MV-4-11 (cell line): ENCODE data around the gene ZSWIM6.

Experiments
- DNase-seq: peaks from one replicate; lab custom pipeline; 2025; lab: John Stamatoyannopoulos, UW

The ZSWIM6 gene

DNA sequence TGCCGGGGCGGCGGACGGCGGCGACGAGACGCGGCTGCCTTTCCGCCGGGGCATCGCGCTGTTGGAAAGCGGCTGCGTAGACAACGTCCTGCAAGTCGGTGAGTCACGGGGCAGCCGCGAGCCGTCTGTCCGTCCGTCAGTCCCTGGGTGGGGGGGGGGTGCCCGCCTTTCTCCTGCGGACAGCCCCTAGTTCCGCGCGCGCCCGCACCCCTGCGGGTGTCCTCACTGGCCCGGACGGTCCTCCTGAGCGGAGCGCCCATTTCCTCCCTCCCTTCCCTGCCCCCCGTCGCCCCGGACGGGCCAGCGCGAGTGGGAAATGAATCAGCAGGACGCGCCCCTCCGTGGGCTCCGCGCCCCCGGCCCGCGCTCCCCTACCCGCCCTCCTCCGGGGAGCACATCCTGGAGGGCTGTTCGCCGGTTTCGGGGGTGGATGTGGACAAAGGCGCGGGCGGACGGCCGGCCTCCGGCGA, 828 bp downstream of the ZSWIM6 start:
- peak; percentile 18 for DNase-seq

DNA sequence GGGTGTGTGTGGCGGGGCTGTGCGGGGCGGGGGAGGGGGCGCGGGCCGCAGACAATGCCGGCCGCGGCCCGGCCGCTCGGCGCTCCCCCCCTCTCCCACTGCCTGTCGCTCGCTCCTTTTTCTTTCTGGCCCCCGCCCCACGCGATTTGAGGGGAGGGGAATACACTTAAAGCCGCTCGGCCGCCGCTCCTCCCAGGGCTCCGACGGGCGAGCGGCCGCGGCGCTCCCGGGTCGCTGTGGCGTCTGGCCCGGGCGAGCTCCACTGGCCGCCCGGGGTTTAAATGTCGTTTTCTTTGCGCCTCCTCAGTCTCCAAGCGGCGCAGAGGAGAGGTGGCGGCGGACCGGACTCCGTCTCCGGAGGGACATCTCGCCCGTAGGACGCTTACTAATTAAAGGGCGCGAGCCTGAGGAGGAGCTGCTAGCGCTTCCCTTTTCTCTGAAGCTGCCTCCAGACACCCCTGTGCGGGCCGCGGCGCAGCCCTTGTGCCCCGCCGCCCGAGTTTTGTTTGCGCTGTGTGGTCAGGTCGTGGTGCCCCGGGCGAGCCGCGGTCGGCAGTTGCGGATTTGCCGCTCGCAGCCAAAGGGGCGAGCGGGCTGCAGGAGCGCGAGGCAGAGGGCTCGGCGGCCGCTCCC, 1.4 kb downstream of the ZSWIM6 start:
- DNase-seq: peak; percentile 55

DNA sequence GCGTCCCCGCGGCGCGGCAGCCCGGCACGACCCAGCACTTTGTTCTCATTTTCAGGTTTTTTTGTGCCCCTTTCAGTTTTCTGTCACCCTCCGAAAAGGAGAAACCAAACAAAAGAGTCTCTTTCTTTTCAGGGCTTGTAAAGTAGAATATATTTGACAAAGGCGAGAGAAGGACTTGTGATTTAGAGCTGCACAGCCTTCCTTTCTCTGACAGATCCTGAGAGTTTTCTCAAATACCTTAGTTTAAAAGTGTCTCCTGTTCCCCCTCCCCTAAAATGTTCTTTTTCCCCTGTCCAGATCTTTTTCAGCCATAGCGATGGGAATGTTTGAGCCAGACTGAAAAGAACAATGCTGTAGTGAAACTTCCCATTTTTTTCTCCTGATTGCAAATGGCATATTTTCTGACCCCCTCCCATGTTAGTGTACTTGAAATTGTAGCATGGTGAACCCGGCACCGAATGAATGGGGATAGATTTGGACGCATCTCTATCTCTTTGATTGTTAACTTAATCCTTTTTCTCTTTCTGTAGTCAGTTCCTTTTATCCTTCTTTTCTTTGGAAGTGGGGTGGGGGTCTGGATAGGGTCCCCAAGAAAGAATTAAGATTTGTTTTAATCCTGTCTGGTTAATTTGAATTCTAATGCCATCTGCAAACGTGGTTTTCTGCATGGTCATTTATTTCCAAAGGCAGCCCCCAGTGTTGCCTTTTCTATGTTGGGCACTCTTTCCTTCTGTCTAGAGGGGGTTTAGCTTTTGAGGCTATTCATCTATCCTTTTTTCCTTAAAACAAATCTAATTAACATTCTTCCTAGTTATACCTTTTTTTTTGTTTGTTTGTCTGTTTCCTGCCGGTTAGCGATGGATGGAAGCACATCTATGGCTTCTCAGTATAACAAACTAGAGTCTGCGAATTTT, 2.2 kb downstream of the ZSWIM6 start:
- no peak for DNase-seq

DNA sequence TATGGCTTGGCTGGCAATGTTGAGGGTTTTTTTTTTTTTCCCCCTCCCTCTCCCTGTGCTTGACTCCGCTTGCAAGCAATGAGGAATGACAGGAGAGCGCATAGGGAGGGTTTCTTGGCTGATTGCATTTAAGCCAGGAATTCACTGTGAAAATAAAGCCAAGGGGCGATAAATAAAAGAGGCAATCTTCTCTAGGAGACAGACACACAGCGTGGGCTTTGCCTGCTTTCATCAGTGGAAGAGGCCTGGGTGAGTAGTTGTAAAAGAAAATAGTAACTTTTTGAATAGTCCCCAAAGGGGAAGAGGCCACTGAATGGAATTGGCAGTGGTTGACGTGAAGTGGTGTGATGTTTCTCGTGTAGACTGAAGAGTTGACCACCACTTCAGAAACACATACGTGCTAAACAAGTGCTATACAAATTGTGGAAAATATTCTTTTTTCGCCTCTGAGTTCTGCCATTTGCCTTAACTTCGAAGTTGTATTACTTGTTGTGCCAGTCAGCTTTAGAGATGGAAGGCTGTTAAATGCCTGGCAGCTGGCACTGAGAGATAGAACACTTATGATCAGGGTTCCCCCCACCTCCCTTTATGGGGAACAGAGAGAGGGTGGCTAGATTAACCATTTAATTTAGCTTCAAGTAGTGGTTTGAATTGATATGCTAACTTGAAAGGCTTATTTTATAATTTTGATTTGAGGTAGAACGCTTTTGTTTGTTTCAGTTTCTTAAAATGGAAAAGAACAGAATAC, 3.0 kb downstream of the ZSWIM6 start:
- no peak for DNase-seq

DNA sequence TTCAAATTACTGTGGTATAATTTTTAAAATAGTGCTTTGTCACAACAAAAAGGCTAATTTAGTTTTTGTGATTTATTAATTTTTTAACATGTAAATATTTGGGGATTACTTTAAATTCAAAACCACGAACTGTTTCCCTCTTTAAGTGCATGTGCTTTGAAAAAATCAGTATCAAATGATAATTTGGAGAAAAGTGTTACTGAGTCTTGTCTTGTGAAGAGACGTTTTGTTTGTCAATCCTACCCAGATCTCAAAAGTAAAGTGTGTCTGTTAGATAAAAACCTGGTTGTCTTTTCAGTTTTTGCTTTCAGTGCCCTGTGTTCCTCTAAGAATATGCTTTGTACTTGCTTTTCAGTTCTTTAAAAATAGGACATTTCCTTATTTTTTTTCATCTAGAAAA, 7.7 kb downstream of the ZSWIM6 start:
- no peak for DNase-seq

DNA sequence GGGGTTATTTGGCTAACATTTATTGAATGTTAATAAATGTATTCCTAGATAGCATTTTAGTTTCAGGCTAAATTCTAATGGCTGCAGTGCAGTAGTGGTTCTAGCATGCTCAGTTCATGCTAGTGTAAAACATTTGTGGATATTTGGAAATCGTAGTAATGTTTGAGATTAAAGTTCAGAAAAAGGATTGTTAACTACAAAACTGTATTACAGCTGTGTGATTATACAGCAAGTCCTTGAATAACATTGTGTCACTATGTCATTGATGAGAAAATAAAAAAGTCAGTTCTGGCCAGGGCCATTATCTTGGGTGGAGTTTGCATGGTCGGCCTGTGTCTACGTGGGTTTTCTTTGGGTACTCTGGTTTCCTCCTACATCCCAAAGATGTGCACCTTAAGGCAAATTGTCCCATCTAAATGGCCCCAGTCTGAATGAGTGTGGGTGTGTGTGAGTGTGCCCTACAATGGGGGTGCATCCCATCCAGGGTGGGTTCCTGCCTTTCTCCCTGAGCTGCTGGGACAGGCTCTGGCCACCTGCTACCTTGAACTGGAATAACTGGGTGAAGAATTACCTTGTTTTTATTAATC, 8.8 kb downstream of the ZSWIM6 start:
- DNase-seq: no peak

DNA sequence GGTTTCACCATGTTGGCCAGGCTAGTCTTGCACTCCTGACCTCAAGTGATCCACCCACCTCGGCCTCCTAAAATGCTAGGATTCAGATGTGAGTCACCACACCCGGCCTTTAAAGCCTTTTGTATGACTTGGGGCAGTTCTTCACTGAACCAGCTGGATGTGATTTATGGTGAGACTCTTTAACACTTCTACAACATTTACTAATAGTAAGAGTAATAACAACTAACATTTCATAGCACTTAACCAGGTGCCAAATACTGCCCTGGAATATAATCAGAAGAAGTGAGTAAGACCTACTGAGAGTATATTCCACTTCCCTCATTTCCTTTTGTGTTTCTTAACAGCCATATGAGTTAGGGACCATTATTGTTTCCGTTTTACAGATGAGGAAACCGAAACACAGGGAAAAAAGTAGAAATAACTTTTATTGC, 10.0 kb downstream of the ZSWIM6 start:
- peak; percentile 88 for DNase-seq

DNA sequence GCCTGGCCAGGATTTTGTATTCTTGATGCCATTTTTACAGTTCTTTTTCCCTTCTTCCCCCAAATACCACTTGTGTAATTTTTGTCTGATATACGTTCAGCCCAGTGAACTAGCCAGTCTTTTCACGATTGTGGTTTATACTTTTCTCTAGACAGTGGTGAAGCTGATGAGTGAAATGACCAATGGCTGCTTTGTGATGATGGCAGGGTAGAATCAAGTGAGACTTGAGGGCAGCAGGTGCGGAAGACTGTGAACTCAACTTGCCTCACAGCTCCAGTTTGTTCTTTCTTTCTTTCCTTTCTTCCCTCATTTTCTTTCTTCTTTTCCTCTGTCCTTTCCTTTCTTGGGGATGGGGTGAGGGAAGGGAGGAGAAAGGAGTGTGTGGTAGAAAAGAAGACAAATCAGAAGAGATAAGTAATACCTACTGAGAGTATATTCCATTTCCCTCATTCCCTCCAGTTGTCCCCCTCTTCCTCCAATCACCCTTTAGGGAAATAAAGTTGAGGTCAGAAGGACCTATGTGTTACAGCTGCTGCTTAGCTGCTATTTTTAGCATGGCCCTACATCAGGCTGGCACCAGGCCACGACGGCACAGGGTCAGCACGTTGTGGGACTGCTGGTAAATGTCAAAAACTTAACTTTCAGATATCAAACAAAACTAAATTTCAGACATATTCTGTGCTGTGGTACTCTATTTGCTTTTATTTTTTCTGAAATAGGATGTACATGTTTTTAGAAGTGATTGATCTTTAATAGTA, 12.3 kb downstream of the ZSWIM6 start:
- no peak for DNase-seq

DNA sequence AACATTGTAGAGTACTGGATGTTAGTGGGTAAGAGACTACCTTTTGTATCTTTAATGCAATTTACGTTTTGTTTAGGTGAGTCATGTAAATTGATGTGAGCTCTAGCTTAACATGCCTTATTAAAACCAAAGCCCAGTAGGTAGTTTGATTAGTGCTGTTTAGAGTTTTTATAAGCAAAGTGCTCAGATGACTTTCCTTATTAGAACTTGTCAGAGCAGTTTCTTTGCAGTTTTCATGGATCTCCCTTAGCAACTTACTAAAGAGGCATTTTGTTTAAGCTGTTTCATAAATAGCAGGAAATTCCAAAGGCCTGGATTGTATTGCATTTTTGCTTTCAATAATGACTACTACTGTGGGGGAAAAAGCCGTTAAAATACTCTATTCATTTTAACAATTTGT, 14.5 kb downstream of the ZSWIM6 start:
- DNase-seq: no peak

DNA sequence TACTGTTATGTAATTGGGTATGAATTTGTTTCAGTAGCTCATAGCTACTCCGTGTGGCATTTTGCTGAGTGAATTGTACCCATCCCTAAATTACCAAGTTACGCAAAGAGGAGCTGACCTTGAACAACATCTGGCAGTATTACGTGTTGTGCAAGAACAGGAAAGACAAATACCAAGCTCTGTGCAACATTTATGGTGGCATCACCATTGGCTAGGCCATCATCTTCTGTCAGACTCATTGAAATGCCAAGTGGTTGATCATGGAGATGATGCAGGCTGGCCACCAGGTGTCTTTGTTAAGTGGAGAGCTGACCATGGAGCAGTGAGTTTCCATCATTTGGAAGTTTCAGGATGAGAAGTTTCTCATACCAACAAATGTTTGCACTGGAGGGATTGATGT, 15.0 kb downstream of the ZSWIM6 start:
- peak; percentile 83 for DNase-seq

DNA sequence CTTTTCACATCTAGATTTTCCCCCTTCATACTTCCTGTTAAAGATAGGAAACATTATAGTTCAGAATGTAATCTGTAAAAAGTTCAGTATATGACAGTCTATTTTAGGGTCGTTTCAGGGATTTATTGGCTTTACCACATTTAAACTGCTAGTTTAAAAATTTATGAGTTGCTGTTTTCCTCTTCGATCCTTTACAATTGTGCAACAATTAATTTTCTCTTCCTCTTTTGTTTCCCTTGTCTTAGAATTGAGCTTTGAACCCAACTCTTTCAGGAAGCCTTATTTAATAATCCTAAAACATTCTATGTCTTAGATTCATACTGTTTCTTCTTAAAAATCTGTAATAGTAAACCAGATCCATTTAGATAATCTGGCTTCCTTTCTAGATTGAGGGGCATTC, 16.4 kb downstream of the ZSWIM6 start:
- DNase-seq: peak; percentile 86

DNA sequence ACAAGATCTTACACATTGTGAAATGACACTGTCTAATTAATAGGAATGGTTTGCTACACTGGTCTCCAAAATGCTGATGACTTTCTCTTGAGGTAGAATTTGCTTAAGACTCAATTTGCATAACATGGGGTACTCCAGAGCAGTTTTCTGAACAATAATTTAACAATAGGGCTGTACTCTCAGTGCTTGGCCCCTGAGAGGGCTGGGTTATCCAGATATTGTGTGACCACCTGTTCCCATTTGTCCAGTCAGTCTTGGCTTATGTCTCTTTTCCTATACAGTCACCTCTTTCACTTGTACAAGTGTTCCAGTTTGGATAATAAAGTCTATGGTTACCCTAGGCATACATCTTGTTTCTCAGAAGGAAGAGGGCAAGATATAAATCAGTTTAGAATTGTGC, 17.9 kb downstream of the ZSWIM6 start:
- no peak for DNase-seq

DNA sequence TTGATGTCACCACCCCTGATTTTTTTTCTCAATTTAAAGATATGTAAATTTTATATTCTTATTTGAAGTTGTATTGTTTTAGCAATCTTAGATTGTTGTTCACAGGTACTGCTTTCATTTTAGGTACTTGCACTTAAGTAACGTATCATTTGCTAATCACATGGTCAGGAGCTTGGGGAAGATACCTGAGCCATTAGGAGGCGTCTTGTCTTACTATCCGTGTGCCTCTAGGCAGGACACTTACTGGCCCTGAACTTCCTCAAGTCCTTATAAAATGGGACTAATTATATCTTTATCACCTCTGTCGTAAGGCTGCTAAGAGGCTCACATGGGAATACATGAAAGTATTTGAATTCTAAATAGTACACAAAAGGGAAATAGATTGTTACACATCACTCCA, 18.5 kb downstream of the ZSWIM6 start:
- no peak for DNase-seq

DNA sequence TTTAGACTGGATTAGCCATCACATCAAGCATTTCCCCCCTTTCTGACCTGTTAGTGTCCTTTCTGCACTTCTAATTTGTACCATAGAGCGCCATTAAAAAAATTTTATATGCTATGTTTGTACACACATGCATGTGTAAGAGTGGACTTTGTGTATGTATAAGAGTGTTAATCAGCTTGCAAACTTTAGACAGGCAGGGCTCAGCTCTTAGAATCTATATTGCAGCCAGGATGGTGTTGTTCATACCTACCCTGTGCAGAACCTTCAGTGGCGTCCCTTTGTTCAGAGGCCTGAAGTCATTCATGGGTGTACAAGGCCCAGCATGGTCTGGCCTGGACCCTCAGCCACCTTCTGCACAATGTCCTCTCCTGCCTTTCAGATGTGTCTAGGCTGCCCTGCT, 19.7 kb downstream of the ZSWIM6 start:
- no peak for DNase-seq

DNA sequence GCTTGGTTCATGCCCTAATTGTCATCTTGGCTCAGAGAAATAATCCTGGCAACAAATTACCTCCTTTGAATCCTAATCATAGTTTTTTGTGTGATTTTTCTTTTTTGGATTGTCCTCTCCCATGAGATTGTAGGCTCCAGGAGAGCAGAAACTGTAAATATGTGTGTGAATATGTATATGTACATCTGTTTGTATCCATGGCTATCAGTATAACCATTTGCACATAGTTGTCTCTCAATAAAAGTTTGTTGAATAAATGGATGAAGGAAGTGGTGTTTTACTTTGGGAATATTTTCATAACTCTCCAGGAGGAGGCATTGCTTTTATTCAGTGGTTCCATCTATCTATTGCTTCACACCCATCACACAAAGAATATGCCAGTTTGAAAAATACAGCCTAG, 20.1 kb downstream of the ZSWIM6 start:
- no peak for DNase-seq

DNA sequence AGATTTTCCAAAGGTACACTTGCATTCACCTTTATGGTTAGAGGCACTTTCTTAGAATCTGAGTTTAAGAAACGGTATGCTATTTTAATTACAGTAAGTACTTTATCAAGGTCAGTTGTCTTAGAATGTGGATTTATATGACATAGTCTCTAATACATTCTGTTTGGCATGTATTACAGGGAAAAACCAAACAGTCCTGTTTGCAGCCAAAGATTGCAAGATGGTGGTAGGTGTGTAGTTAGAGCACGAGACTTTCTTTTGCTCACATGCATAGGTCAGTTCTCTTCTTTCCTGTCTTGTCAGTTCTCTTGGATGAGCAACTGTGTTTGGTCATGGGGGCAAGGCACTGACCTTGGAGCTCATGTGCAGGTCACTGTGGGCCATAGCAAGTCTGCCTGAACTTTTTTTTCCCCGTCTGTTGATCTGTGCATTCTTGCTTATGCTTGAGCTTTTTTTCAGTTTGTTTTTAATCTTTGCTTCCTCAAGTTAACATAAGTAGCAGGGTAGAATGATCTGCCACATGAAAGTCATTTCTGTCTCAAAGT, 20.6 kb downstream of the ZSWIM6 start:
- no peak for DNase-seq

DNA sequence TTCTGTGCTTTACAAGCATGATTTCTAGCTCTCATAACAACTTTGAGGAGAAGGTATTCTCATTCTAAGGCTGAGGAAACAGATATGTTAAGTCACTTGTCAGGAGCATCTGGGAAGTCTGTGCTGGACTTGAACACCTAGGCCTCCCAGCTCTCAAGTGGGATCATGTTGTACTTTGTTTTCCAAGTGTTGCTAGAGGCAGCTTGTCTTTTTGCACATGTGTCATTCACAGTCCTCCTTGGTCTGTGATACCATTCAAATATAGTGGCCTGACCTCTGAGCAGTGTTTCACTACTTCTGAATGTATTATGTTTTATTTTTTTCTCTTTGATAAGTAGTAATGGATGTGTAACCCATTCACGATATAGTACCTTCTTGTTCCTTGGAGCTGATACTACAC, 21.2 kb downstream of the ZSWIM6 start:
- DNase-seq: no peak

DNA sequence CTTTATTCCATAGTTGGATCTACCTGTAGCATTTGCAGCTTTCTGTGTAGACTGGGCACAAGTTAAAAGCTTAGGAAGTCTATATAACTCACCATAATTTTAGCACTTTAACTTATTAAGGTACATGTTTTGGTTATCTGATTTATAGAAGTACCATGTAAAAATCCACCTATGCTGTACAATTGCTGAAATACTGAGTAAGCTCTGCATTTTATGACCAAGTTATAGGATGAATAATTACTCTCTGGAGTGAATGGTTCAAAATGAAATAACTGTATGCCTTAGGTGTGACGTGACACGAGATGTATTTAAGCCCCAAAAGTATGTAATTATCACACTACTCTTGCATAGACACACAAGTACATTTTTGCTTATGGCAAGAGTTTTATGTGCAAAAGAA, 22.1 kb downstream of the ZSWIM6 start:
- DNase-seq: no peak

DNA sequence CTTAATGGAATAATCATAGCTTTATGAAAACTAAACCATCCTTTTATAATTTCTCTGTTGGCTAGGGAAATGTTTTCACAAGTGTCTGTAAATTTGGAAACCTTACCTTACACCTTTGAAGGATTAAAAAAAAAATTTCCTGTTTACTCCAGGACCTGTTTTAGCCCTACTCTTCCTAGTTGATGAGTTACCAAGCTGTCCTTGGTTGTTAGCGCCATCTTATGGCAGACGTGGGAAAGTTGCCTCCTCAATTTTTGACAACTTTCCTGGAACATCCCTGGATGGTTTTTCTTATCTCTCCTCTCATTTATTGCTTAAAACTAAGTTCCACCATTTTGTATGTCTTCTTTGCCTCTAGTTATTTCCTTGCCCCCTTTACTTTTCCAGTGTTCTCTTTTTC, 25.7 kb downstream of the ZSWIM6 start:
- peak; percentile 11 for DNase-seq

DNA sequence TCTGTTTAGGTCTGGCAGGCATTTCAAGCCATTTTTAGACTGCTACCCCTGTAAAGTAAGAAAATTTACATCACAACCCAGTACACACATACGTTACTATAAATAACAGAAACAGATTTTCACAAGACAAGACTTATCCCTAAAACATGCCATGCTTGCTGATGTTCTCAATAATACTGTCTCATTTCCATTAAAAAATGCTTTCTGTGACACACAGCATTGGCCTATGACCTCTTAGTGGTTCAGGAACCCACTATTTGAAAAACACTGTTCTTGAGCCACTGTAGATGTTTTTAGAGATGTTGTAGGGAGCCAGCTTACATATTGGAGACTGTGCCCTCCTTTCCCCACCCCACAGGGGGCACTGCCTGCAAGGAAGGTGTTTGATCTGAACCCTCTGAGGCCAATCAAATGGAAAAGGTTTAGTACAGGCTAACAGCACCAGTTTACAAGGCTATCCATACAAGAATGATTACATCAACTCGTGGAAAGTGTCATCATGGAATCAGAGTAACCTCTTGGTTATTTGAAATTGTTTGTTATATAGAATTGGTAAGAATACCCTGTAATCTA, 30.8 kb downstream of the ZSWIM6 start:
- DNase-seq: no peak
